ENCODE results near the gene IL32. TPM values are rescaled to one million over a fixed set of nuclear protein-coding genes. Genes with fewer than 3 reads are reported as not detected.

IL32 gene
- total and polyA plus RNA-seq, 2 experiments from 2014 or later: 110 to 124 TPM

DNA sequence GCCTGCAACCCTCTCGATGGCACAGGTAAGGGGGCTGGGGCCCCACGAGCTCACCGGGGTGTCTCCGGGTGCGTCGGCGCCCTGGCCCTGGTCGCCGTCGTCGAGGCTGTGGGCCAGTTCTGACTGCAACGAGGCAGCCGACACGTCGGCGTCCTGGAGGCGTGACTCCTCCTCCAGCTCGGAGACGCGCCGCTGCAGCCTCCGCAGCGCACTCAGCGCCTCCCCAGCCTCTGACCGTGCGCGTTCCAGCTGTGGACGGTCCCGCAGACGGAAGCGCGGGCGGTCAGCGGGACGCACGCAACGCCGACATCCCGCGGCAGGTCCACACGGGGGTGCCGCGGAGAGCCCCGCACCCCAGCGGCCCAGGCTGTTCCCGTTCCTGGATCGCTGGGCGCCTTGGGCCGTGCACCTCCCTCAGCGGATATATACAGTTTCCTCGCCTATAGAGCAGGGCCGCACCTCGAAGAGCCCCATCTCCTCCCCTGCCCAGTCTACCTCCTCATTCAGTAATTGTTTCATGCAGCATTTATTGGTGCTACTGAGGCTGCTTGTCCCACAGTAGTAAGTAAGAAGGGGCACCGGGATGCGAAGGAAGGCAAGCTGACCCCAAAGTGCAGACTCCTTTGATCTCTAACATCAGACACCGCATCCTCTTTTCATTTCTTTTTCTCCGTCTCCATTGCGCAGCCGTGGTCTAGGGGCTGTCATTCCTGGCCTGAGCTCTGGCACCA, 35.8 kb upstream of the IL32 start:
- H3K4me2 ChIP-seq: no peak overlapping the region

GRCh38 chr16:3030222-3031212, 34.9 kb upstream of the IL32 start:
- WGBS (ENCODE audit: low lambda C conversion rate, missing lambda C conversion rate): 77% methylated on average over 25 of the region's 33 CpGs
- H2AFZ ChIP-seq: no peak overlapping the region
- no peaks in the 10 kb centered on the region for H3K27me3 ChIP-seq
- TF ChIP-seq, protein P1, sequence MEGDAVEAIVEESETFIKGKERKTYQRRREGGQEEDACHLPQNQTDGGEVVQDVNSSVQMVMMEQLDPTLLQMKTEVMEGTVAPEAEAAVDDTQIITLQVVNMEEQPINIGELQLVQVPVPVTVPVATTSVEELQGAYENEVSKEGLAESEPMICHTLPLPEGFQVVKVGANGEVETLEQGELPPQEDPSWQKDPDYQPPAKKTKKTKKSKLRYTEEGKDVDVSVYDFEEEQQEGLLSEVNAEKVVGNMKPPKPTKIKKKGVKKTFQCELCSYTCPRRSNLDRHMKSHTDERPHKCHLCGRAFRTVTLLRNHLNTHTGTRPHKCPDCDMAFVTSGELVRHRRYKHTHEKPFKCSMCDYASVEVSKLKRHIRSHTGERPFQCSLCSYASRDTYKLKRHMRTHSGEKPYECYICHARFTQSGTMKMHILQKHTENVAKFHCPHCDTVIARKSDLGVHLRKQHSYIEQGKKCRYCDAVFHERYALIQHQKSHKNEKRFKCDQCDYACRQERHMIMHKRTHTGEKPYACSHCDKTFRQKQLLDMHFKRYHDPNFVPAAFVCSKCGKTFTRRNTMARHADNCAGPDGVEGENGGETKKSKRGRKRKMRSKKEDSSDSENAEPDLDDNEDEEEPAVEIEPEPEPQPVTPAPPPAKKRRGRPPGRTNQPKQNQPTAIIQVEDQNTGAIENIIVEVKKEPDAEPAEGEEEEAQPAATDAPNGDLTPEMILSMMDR (IDR thresholded peaks at IDR 0.05; ENCODE audit: poor library complexity): no peak
- TF ChIP-seq EZH2 (IDR thresholded peaks at IDR 0.05; ENCODE audit: borderline replicate concordance): no peak
- no peak for TF ChIP-seq EZH2phosphoT487 (IDR thresholded peaks at IDR 0.05; ENCODE audit: low read depth, severe bottlenecking, unreplicated experiment)
- H3K9me2 ChIP-seq (replicated peaks; ENCODE audit: insufficient read depth): no peaks in the 10 kb centered on the region
- no peaks in the 10 kb centered on the region for H3K36me3 ChIP-seq (replicated peaks; ENCODE audit: insufficient read depth, low read depth)
- H4K20me1 ChIP-seq (ENCODE audit: insufficient read depth, poor library complexity, severe bottlenecking): no peaks in the 10 kb centered on the region
- H3K4me2 ChIP-seq: no peak overlapping the region
- DNase-seq (ENCODE audit: low spot score): no peak
- no peaks in the 10 kb centered on the region for H3K9me3 ChIP-seq (ENCODE audit: low read depth)
- no peak overlapping the region for H3K4me3 ChIP-seq
- peaks cover 4% of the 10 kb centered on the region for H3K4me1 ChIP-seq (ENCODE audit: insufficient read depth)
- no peaks in the 10 kb centered on the region for H3K79me2 ChIP-seq
- H3K27ac ChIP-seq: no peak overlapping the region

More for the DNA sequence above, 35.8 kb upstream of the IL32 start:
- H3K9me3 ChIP-seq (ENCODE audit: low read depth): no peaks in the 10 kb centered on the region
- peaks cover 5% of the 10 kb centered on the region for H4K20me1 ChIP-seq (ENCODE audit: insufficient read depth, poor library complexity, severe bottlenecking)
- 94% methylated on average over 36 of the region's 59 CpGs for WGBS (ENCODE audit: low lambda C conversion rate, missing lambda C conversion rate)
- H3K4me3 ChIP-seq: no peak overlapping the region
- H3K27me3 ChIP-seq: no peaks in the 10 kb centered on the region
- peaks cover 8% of the 10 kb centered on the region for H3K79me2 ChIP-seq
- no peak overlapping the region for H2AFZ ChIP-seq
- peaks cover 6% of the 10 kb centered on the region for H3K4me1 ChIP-seq (ENCODE audit: insufficient read depth)
- DNase-seq (ENCODE audit: low spot score): peak; percentile 10
- no peaks in the 10 kb centered on the region for H3K9me2 ChIP-seq (replicated peaks; ENCODE audit: insufficient read depth)
- no peaks in the 10 kb centered on the region for H3K36me3 ChIP-seq (replicated peaks; ENCODE audit: insufficient read depth, low read depth)
- no peak overlapping the region for H3K27ac ChIP-seq
- TF ChIP-seq, protein P1 (IDR thresholded peaks at IDR 0.05; ENCODE audit: poor library complexity): no peak
- no peak for TF ChIP-seq EZH2phosphoT487 (IDR thresholded peaks at IDR 0.05; ENCODE audit: low read depth, severe bottlenecking, unreplicated experiment)
- TF ChIP-seq EZH2 (IDR thresholded peaks at IDR 0.05; ENCODE audit: borderline replicate concordance): no peak

DNA sequence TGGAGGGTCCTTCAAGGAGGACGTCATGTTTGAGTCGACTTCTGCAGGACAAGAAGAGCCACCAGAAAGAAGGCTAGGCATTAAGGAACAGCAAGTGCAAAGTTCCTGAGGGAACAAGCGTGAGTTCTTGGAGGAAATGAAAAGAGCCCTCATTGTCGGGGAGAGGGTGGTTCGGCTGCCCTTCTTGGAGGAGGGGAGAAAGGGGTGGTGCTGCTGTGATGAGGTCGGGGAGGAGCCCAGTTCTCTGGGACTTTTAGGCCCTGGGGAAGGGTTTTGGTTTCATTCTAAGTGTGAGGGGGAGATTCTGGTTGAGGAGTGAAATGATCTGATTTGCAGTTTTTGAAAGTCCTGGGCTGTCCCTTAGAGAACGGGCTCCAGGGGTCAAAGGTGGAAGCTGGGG, 32.8 kb upstream of the IL32 start:
- 63% methylated on average over 7 of the region's 7 CpGs for WGBS (ENCODE audit: low lambda C conversion rate, missing lambda C conversion rate)
- Histone ChIP-seq H3K4me3 (no peak overlapping the region), H3K9me3 (ENCODE audit: low read depth) (no peaks in the 10 kb centered on the region), H3K9me2 (replicated peaks; ENCODE audit: insufficient read depth) (no peaks in the 10 kb centered on the region), H3K27me3 (peaks cover 18% of the 10 kb centered on the region), H3K79me2 (no peaks in the 10 kb centered on the region), H4K20me1 (ENCODE audit: insufficient read depth, poor library complexity, severe bottlenecking) (no peaks in the 10 kb centered on the region), H3K4me2 (no peak overlapping the region), H3K36me3 (replicated peaks; ENCODE audit: insufficient read depth, low read depth) (no peaks in the 10 kb centered on the region), H3K4me1 (ENCODE audit: insufficient read depth) (peaks cover 4% of the 10 kb centered on the region), H3K27ac (no peak overlapping the region), H2AFZ (no peak overlapping the region)
- TF ChIP-seq EZH2phosphoT487 (IDR thresholded peaks at IDR 0.05; ENCODE audit: low read depth, severe bottlenecking, unreplicated experiment) (no peak), EZH2 (IDR thresholded peaks at IDR 0.05; ENCODE audit: borderline replicate concordance) (no peak)
- TF ChIP-seq, protein P1 (IDR thresholded peaks at IDR 0.05; ENCODE audit: poor library complexity): no peak
- DNase-seq (ENCODE audit: low spot score): no peak

Data from hepatocyte (in vitro differentiated cells).